Measurements from ENCODE around the gene SIRT5. TPM values are rescaled to one million over a fixed set of nuclear protein-coding genes. Genes with fewer than 3 reads are reported as not detected.
A peak's percentile ranks its signal among the peaks of the same experiment; 100 is the strongest.

Gene SIRT5
- total and polyA plus RNA-seq, 2 experiments from 2014 or later, result 9.8 to 13.1 TPM

DNA sequence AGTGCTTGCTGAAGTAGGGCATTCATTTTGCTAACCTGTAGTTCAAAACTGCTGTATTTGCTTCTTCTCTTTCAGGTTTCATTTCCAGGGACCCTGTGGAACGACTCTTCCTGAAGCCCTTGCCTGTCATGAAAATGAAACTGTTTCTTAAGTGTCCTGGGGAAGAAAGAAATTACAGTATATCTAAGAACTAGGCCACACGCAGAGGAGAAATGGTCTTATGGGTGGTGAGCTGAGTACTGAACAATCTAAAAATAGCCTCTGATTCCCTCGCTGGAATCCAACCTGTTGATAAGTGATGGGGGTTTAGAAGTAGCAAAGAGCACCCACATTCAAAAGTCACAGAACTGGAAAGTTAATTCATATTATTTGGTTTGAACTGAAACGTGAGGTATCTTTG is 37.3 kb downstream of the SIRT5 start (continued):
- TF ChIP-seq, protein P1, sequence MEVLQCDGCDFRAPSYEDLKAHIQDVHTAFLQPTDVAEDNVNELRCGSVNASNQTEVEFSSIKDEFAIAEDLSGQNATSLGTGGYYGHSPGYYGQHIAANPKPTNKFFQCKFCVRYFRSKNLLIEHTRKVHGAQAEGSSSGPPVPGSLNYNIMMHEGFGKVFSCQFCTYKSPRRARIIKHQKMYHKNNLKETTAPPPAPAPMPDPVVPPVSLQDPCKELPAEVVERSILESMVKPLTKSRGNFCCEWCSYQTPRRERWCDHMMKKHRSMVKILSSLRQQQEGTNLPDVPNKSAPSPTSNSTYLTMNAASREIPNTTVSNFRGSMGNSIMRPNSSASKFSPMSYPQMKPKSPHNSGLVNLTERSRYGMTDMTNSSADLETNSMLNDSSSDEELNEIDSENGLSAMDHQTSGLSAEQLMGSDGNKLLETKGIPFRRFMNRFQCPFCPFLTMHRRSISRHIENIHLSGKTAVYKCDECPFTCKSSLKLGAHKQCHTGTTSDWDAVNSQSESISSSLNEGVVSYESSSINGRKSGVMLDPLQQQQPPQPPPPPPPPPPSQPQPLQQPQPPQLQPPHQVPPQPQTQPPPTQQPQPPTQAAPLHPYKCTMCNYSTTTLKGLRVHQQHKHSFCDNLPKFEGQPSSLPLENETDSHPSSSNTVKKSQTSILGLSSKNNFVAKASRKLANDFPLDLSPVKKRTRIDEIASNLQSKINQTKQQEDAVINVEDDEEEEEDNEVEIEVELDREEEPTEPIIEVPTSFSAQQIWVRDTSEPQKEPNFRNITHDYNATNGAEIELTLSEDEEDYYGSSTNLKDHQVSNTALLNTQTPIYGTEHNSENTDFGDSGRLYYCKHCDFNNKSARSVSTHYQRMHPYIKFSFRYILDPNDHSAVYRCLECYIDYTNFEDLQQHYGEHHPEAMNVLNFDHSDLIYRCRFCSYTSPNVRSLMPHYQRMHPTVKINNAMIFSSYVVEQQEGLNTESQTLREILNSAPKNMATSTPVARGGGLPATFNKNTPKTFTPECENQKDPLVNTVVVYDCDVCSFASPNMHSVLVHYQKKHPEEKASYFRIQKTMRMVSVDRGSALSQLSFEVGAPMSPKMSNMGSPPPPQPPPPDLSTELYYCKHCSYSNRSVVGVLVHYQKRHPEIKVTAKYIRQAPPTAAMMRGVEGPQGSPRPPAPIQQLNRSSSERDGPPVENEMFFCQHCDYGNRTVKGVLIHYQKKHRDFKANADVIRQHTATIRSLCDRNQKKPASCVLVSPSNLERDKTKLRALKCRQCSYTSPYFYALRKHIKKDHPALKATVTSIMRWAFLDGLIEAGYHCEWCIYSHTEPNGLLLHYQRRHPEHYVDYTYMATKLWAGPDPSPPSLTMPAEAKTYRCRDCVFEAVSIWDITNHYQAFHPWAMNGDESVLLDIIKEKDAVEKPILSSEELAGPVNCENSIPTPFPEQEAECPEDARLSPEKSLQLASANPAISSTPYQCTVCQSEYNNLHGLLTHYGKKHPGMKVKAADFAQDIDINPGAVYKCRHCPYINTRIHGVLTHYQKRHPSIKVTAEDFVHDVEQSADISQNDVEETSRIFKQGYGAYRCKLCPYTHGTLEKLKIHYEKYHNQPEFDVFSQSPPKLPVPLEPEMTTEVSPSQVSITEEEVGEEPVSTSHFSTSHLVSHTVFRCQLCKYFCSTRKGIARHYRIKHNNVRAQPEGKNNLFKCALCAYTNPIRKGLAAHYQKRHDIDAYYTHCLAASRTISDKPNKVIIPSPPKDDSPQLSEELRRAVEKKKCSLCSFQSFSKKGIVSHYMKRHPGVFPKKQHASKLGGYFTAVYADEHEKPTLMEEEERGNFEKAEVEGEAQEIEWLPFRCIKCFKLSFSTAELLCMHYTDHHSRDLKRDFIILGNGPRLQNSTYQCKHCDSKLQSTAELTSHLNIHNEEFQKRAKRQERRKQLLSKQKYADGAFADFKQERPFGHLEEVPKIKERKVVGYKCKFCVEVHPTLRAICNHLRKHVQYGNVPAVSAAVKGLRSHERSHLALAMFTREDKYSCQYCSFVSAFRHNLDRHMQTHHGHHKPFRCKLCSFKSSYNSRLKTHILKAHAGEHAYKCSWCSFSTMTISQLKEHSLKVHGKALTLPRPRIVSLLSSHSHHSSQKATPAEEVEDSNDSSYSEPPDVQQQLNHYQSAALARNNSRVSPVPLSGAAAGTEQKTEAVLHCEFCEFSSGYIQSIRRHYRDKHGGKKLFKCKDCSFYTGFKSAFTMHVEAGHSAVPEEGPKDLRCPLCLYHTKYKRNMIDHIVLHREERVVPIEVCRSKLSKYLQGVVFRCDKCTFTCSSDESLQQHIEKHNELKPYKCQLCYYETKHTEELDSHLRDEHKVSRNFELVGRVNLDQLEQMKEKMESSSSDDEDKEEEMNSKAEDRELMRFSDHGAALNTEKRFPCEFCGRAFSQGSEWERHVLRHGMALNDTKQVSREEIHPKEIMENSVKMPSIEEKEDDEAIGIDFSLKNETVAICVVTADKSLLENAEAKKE (CRISPR knock-in tag; IDR thresholded peaks at IDR 0.05), result no peak

DNA sequence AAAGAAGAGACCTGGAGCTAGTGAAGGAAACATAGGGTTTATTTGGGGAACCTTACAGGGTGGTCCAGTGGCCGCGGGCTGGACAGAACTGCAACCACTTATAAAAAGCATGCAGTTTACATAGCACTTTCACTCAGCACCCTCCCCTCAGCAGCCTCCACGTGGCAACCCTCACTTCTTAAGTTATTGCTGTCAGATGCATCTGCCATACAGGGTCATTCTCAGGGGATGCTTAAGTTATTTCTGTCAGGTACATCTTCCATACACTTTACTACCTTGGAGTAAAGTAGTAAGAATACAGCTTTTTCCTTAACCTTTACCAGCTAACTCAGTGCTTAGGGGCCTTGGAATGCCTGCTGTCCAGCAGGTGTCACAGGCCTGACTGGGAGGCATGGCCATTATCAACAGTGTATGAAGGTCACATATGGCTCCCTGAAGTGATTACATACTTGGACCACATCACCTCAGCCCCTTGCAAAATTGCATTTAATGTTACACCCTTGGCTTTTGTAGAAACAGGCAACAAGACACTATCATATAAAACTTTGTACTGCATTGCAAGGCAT is 38.7 kb downstream of the SIRT5 start:
- Histone ChIP-seq H3K27ac (ENCODE audit: low read depth) (no peak overlapping the region), H3K36me3 (ENCODE audit: insufficient read depth) (peaks cover 8% of the 10 kb centered on the region; the same call in 1 of the 2 replicates), H3K4me1 (ENCODE audit: insufficient read depth) (peaks cover 14% of the 10 kb centered on the region), H3K79me2 (replicated peaks; ENCODE audit: insufficient read depth) (peaks cover 32% of the 10 kb centered on the region), H2AFZ (no peak overlapping the region), H3F3A (replicated peaks; ENCODE audit: low read depth) (no peaks in the 10 kb centered on the region; the same call in none of the 2 replicates), H3K4me3 (no peak overlapping the region), H4K20me1 (replicated peaks; ENCODE audit: insufficient read depth) (peaks cover 9% of the 10 kb centered on the region), H3K27me3 (ENCODE audit: insufficient read depth) (no peaks in the 10 kb centered on the region), H3K9me2 (ENCODE audit: insufficient read depth) (no peaks in the 10 kb centered on the region), H3K4me2 (no peak overlapping the region)
- peaks cover 10% of the 10 kb centered on the region for H3K27me3 Mint-ChIP-seq (ENCODE audit: insufficient read depth, low read depth, poor library complexity)
- peaks cover 32% of the 10 kb centered on the region for H3K36me3 Mint-ChIP-seq (ENCODE audit: low read depth)
- peaks cover 24% of the 10 kb centered on the region for H3K4me1 Mint-ChIP-seq
- H3K9me3 Mint-ChIP-seq, result peaks cover 3% of the 10 kb centered on the region; the same call in 2 of the 3 replicates
- no peak for DNase-seq (ENCODE audit: low spot score)
- peak overlapping the region; percentile 100; the same call in 2 of the 3 replicates for H3K4me3 Mint-ChIP-seq
- ATAC-seq, result no peak
- H3K27ac Mint-ChIP-seq, result no peak overlapping the region
- TF ChIP-seq CREB1 (CRISPR knock-in tag; IDR thresholded peaks at IDR 0.05; ENCODE audit: low read depth) (no peak), EZH2 (IDR thresholded peaks at IDR 0.05; ENCODE audit: low read depth, unreplicated experiment) (no peak), EZH2phosphoT487 (IDR thresholded peaks at IDR 0.05; ENCODE audit: unreplicated experiment) (no peak), JUNB (IDR thresholded peaks at IDR 0.05; ENCODE audit: unreplicated experiment) (no peak), STAT1 (IDR thresholded peaks at IDR 0.05; ENCODE audit: unreplicated experiment) (no peak)
- TF ChIP-seq, protein P2, sequence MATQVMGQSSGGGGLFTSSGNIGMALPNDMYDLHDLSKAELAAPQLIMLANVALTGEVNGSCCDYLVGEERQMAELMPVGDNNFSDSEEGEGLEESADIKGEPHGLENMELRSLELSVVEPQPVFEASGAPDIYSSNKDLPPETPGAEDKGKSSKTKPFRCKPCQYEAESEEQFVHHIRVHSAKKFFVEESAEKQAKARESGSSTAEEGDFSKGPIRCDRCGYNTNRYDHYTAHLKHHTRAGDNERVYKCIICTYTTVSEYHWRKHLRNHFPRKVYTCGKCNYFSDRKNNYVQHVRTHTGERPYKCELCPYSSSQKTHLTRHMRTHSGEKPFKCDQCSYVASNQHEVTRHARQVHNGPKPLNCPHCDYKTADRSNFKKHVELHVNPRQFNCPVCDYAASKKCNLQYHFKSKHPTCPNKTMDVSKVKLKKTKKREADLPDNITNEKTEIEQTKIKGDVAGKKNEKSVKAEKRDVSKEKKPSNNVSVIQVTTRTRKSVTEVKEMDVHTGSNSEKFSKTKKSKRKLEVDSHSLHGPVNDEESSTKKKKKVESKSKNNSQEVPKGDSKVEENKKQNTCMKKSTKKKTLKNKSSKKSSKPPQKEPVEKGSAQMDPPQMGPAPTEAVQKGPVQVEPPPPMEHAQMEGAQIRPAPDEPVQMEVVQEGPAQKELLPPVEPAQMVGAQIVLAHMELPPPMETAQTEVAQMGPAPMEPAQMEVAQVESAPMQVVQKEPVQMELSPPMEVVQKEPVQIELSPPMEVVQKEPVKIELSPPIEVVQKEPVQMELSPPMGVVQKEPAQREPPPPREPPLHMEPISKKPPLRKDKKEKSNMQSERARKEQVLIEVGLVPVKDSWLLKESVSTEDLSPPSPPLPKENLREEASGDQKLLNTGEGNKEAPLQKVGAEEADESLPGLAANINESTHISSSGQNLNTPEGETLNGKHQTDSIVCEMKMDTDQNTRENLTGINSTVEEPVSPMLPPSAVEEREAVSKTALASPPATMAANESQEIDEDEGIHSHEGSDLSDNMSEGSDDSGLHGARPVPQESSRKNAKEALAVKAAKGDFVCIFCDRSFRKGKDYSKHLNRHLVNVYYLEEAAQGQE (IDR thresholded peaks at IDR 0.05; ENCODE audit: unreplicated experiment), result no peak
- TF ChIP-seq, protein P3, sequence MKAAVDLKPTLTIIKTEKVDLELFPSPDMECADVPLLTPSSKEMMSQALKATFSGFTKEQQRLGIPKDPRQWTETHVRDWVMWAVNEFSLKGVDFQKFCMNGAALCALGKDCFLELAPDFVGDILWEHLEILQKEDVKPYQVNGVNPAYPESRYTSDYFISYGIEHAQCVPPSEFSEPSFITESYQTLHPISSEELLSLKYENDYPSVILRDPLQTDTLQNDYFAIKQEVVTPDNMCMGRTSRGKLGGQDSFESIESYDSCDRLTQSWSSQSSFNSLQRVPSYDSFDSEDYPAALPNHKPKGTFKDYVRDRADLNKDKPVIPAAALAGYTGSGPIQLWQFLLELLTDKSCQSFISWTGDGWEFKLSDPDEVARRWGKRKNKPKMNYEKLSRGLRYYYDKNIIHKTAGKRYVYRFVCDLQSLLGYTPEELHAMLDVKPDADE (IDR thresholded peaks at IDR 0.05), result no peak
- TF ChIP-seq, protein P4, sequence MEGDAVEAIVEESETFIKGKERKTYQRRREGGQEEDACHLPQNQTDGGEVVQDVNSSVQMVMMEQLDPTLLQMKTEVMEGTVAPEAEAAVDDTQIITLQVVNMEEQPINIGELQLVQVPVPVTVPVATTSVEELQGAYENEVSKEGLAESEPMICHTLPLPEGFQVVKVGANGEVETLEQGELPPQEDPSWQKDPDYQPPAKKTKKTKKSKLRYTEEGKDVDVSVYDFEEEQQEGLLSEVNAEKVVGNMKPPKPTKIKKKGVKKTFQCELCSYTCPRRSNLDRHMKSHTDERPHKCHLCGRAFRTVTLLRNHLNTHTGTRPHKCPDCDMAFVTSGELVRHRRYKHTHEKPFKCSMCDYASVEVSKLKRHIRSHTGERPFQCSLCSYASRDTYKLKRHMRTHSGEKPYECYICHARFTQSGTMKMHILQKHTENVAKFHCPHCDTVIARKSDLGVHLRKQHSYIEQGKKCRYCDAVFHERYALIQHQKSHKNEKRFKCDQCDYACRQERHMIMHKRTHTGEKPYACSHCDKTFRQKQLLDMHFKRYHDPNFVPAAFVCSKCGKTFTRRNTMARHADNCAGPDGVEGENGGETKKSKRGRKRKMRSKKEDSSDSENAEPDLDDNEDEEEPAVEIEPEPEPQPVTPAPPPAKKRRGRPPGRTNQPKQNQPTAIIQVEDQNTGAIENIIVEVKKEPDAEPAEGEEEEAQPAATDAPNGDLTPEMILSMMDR (conservative IDR thresholded peaks at IDR 0.05; ENCODE audit: low read depth in 2 of 2), result no peak

All from GM23338 (cell line).